ENCODE data around the gene CRHR2. TPM values are rescaled to one million over a fixed set of nuclear protein-coding genes. Genes with fewer than 3 reads are reported as not detected.
"Not testable (repeated sequence)": the region's sequence is repeated elsewhere in the genome, so short reads cannot be mapped to it uniquely, and the experiment has no call there.

CRHR2 gene
- total RNA-seq, 1 experiment from 2014 or later: not detected

DNA sequence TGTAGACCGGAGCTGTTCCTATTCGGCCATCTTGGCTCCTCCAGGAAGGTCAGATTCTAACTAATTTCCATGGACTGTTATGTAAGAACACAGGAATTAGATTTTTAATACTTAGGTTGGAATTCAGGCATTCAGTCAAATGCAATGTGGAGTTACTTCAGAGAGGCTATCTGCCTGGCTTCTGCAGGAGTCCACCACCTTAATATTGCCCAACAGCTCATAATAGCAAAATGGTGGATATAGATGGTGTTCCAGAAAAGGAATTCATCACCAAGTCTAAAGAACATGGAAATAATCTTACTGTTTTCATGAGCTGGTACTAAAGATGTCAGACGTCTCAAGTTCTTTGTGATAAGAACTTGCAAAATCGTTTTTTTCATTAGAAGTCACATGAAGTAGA, 39.5 kb downstream of the CRHR2 start:
- Histone ChIP-seq H3K9me3 (no peaks in the 10 kb centered on the region), H3K4me1 (no peaks in the 10 kb centered on the region), H3K36me3 (ENCODE audit: control insufficient read depth, insufficient read depth, low read length) (no peaks in the 10 kb centered on the region), H3K4me3 (ENCODE audit: low read depth, low read length) (no peak overlapping the region), H3K27me3 (replicated peaks; ENCODE audit: control insufficient read depth, insufficient read depth, low read length) (no peaks in the 10 kb centered on the region)
- no peaks in the 10 kb centered on the region for H3K27me3 Mint-ChIP-seq (ENCODE audit: insufficient read depth, unreplicated experiment)
- no TSS peak for BruUV-seq (replicated peaks)
- intact Hi-C loops (cut with micrococcal nuclease; ENCODE audit: unreplicated experiment): no loop called here
- no peaks in the 10 kb centered on the region for H3K9me3 Mint-ChIP-seq (ENCODE audit: unreplicated experiment)
- no peak overlapping the region for H3K27ac Mint-ChIP-seq (ENCODE audit: unreplicated experiment)
- DNase-seq: no peak
- no peak overlapping the region for H3K4me3 Mint-ChIP-seq (ENCODE audit: unreplicated experiment)
- ChIA-PET CTCF (no interaction called here), POLR2A (no interaction called here)
- TF ChIP-seq, protein P1, sequence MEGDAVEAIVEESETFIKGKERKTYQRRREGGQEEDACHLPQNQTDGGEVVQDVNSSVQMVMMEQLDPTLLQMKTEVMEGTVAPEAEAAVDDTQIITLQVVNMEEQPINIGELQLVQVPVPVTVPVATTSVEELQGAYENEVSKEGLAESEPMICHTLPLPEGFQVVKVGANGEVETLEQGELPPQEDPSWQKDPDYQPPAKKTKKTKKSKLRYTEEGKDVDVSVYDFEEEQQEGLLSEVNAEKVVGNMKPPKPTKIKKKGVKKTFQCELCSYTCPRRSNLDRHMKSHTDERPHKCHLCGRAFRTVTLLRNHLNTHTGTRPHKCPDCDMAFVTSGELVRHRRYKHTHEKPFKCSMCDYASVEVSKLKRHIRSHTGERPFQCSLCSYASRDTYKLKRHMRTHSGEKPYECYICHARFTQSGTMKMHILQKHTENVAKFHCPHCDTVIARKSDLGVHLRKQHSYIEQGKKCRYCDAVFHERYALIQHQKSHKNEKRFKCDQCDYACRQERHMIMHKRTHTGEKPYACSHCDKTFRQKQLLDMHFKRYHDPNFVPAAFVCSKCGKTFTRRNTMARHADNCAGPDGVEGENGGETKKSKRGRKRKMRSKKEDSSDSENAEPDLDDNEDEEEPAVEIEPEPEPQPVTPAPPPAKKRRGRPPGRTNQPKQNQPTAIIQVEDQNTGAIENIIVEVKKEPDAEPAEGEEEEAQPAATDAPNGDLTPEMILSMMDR (IDR thresholded peaks at IDR 0.05; ENCODE audit: insufficient read depth in 1 of 2, low read depth in 1 of 2, low read length in 1 of 2, severe bottlenecking in 1 of 2, unreplicated experiment in 1 of 2): no peak
- H3K36me3 Mint-ChIP-seq (ENCODE audit: insufficient read depth, unreplicated experiment): peaks cover 59% of the 10 kb centered on the region
- no peaks in the 10 kb centered on the region for H3K4me1 Mint-ChIP-seq (ENCODE audit: low read depth, unreplicated experiment)

DNA sequence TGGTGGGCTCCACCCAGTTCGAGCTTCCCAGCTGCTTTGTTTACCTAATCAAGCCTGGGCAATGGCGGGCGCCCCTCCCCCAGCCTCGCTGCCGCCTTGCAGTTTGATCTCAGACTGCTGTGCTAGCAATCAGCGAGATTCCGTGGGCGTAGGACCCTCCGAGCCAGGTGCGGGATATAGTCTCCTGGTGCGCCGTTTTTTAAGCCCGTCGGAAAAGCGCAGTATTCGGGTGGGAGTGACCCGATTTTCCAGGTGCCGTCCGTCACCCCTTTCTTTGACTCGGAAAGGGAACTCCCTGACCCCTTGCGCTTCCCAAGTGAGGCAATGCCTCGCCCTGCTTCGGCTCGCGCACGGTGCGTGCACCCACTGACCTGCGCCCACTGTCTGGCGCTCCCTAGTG, 39.9 kb downstream of the CRHR2 start:
- H3K27ac Mint-ChIP-seq (ENCODE audit: unreplicated experiment); DNase-seq; H3K4me3 Mint-ChIP-seq (ENCODE audit: unreplicated experiment); H3K27me3 Mint-ChIP-seq (ENCODE audit: insufficient read depth, unreplicated experiment); H3K9me3 Mint-ChIP-seq (ENCODE audit: unreplicated experiment); H3K9me3 ChIP-seq; H3K4me3 ChIP-seq (ENCODE audit: low read depth, low read length); H3K4me1 Mint-ChIP-seq (ENCODE audit: low read depth, unreplicated experiment); intact Hi-C loops (cut with micrococcal nuclease; ENCODE audit: unreplicated experiment); H3K4me1 ChIP-seq; H3K27me3 ChIP-seq (replicated peaks; ENCODE audit: control insufficient read depth, insufficient read depth, low read length); H3K36me3 ChIP-seq (ENCODE audit: control insufficient read depth, insufficient read depth, low read length); POLR2A ChIA-PET; CTCF ChIA-PET; BruUV-seq (replicated peaks): not testable (repeated sequence)
- H3K36me3 Mint-ChIP-seq (ENCODE audit: insufficient read depth, unreplicated experiment): peaks cover 55% of the 10 kb centered on the region

DNA sequence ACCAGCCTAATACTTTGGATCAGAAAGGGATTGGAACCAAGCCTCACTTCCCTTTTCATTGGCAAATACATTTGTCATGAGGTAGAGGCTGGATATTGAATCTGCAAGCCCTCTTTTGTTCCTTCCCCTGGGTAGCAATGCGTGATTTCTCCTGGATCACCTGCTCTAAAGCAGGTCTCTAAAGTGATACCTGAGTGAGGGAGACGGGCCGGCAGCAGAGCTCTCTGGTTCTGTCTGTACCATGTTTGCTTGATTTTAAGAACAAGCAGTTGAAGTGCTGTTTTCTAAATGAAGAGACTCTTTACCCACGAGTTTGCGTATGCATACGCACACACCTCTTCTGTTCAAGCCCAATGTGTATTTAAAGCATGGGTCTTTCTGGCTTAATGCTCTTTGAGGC, 46.5 kb downstream of the CRHR2 start:
- no peak overlapping the region for H3K27ac Mint-ChIP-seq (ENCODE audit: unreplicated experiment)
- Histone ChIP-seq H3K4me3 (ENCODE audit: low read depth, low read length) (no peak overlapping the region), H3K4me1 (no peaks in the 10 kb centered on the region), H3K36me3 (ENCODE audit: control insufficient read depth, insufficient read depth, low read length) (peaks cover 1% of the 10 kb centered on the region), H3K9me3 (no peaks in the 10 kb centered on the region), H3K27me3 (replicated peaks; ENCODE audit: control insufficient read depth, insufficient read depth, low read length) (no peaks in the 10 kb centered on the region)
- no peaks in the 10 kb centered on the region for H3K9me3 Mint-ChIP-seq (ENCODE audit: unreplicated experiment)
- POLR2A ChIA-PET: no interaction called here
- BruUV-seq (replicated peaks): no TSS peak
- H3K4me3 Mint-ChIP-seq (ENCODE audit: unreplicated experiment): no peak overlapping the region
- H3K4me1 Mint-ChIP-seq (ENCODE audit: low read depth, unreplicated experiment): no peaks in the 10 kb centered on the region
- peaks cover 59% of the 10 kb centered on the region for H3K36me3 Mint-ChIP-seq (ENCODE audit: insufficient read depth, unreplicated experiment)
- intact Hi-C loops (cut with micrococcal nuclease; ENCODE audit: unreplicated experiment): loop anchor here (2.0 kb wide), 1 partner anchor 105 kb away; no protein-coding TSS in a partner anchor
- no peaks in the 10 kb centered on the region for H3K27me3 Mint-ChIP-seq (ENCODE audit: insufficient read depth, unreplicated experiment)
- no peak for DNase-seq
- TF ChIP-seq, protein P1 (IDR thresholded peaks at IDR 0.05; ENCODE audit: insufficient read depth in 1 of 2, low read depth in 1 of 2, low read length in 1 of 2, severe bottlenecking in 1 of 2, unreplicated experiment in 1 of 2): no peak
- CTCF ChIA-PET: no interaction called here

Data from Caco-2 (cell line).